IPS-20b (cell line): Measurements from ENCODE around the gene LIMA1.
"Not testable (repeated sequence)": the region's sequence is repeated elsewhere in the genome, so short reads cannot be mapped to it uniquely, and the experiment has no call there.

Source experiments
- H3K27ac ChIP-seq: one replicate; pipeline ENCODE4 v1.5.1; 2013; ENCODE audit warnings: low read length
- H3K27me3 ChIP-seq: 2 replicates; pipeline ENCODE4 v1.6.1; 2013; ENCODE audit warnings: mild to moderate bottlenecking, low read length, inconsistent platforms; ENCODE audit not compliant: insufficient read depth
- H3K36me3 ChIP-seq: 2 replicates; pipeline ENCODE4 v1.6.1; 2013; ENCODE audit warnings: low read depth, mild to moderate bottlenecking, inconsistent platforms, low read length, moderate library complexity; ENCODE audit not compliant: insufficient read depth
- H3K4me1 ChIP-seq: 2 replicates; pipeline ENCODE4 v1.6.1; 2013; ENCODE audit warnings: mild to moderate bottlenecking, control low read depth, inconsistent platforms, low read length, moderate library complexity; ENCODE audit not compliant: insufficient read depth
- H3K4me3 ChIP-seq: 2 replicates; pipeline ENCODE4 v1.5.1; 2013; ENCODE audit warnings: mild to moderate bottlenecking, low read length, inconsistent platforms
- H3K9ac ChIP-seq: 2 replicates; pipeline ENCODE4 v1.6.1; 2013; ENCODE audit warnings: low read depth, mild to moderate bottlenecking, inconsistent platforms, low read length, moderate library complexity
- H3K9me3 ChIP-seq: 2 replicates; pipeline ENCODE4 v1.6.1; 2013; ENCODE audit warnings: mild to moderate bottlenecking, low read depth, low read length, inconsistent platforms; ENCODE audit not compliant: insufficient read depth

LIMA1 gene

GRCh38 chr12:50148011-50148410 lies 135.3 kb downstream of the LIMA1 start:
- not testable (repeated sequence) for H3K9ac ChIP-seq, H3K4me1 ChIP-seq, H3K27me3 ChIP-seq

GRCh38 chr12:50147281-50147680 lies 136.0 kb downstream of the LIMA1 start:
- H3K4me1 ChIP-seq = no peaks in the 10 kb centered on the region
- no peak overlapping the region for H3K27ac ChIP-seq
- H3K27me3 ChIP-seq = no peaks in the 10 kb centered on the region
- no peak overlapping the region for H3K4me3 ChIP-seq
- no peaks in the 10 kb centered on the region for H3K9me3 ChIP-seq
- H3K36me3 ChIP-seq = peaks cover 12% of the 10 kb centered on the region
- no peak overlapping the region for H3K9ac ChIP-seq

More at GRCh38 chr12:50148011-50148410, 135.3 kb downstream of the LIMA1 start:
- H3K9me3 ChIP-seq, H3K4me3 ChIP-seq, H3K36me3 ChIP-seq, H3K27ac ChIP-seq: not testable (repeated sequence)

- Histone ChIP-seq H3K27me3 (no peaks in the 10 kb centered on the region), H3K27ac (no peak overlapping the region), H3K4me3 (no peak overlapping the region), H3K9me3 (no peaks in the 10 kb centered on the region), H3K36me3 (peaks cover 30% of the 10 kb centered on the region), H3K9ac (no peak overlapping the region), H3K4me1 (no peaks in the 10 kb centered on the region)
Observed at GRCh38 chr12:50145439-50145838, 137.9 kb downstream of the LIMA1 start.

GRCh38 chr12:50142993-50143392 lies 140.3 kb downstream of the LIMA1 start:
- H3K4me3 ChIP-seq = no peak overlapping the region
- H3K36me3 ChIP-seq = peaks cover 51% of the 10 kb centered on the region
- no peak overlapping the region for H3K27ac ChIP-seq
- H3K4me1 ChIP-seq = no peaks in the 10 kb centered on the region
- no peak overlapping the region for H3K9ac ChIP-seq
- H3K9me3 ChIP-seq = no peaks in the 10 kb centered on the region
- H3K27me3 ChIP-seq = no peaks in the 10 kb centered on the region

GRCh38 chr12:50132505-50133135 lies 150.7 kb downstream of the LIMA1 start:
- no peaks in the 10 kb centered on the region for H3K27me3 ChIP-seq
- H3K36me3 ChIP-seq = peaks cover 82% of the 10 kb centered on the region
- H3K9me3 ChIP-seq = no peaks in the 10 kb centered on the region
- H3K27ac ChIP-seq = no peak overlapping the region
- H3K4me3 ChIP-seq = no peak overlapping the region
- no peaks in the 10 kb centered on the region for H3K4me1 ChIP-seq
- H3K9ac ChIP-seq = no peak overlapping the region

- H3K9ac ChIP-seq = no peak overlapping the region; the same call in 1 of the 2 replicates
- H3K4me3 ChIP-seq = no peak overlapping the region
- H3K36me3 ChIP-seq = peaks cover 51% of the 10 kb centered on the region
- H3K27me3 ChIP-seq = no peaks in the 10 kb centered on the region
- no peak overlapping the region for H3K27ac ChIP-seq
- H3K9me3 ChIP-seq = no peaks in the 10 kb centered on the region
- H3K4me1 ChIP-seq = no peaks in the 10 kb centered on the region
Observed at GRCh38 chr12:50129290-50129689, 154.0 kb downstream of the LIMA1 start.

- Histone ChIP-seq H3K27me3 (no peaks in the 10 kb centered on the region), H3K4me3 (no peak overlapping the region), H3K27ac (no peak overlapping the region), H3K9ac (no peak overlapping the region), H3K9me3 (no peaks in the 10 kb centered on the region), H3K36me3 (peaks cover 33% of the 10 kb centered on the region), H3K4me1 (no peaks in the 10 kb centered on the region)
Observed at GRCh38 chr12:50127546-50127945, 155.8 kb downstream of the LIMA1 start.
